ENCODE data around the gene LRRC26.

DNA sequence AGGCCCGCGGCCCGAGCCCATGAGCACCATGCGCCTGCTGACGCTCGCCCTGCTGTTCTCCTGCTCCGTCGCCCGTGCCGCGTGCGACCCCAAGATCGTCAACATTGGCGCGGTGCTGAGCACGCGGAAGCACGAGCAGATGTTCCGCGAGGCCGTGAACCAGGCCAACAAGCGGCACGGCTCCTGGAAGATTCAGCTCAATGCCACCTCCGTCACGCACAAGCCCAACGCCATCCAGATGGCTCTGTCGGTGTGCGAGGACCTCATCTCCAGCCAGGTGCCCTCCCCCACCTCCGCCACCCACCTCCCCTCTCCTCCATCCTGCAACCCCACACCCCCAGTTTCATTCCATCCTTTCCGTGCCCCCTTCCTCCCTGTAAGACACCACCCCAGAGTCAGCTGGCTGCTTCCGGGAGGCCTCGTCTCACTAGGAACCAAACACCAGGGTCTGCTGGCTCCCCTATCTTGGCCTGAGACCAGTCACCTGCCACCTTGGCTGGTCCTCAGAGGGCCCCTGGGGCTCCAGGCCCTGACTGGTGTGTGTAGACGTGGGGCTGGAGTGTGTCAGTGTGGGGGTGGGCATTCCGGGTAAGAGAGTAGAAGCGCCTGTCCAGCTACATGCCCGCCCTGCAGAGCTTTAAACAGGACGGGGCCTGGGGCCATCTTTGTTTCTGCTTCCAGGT, 30.2 kb downstream of the LRRC26 start:
- TF ChIP-seq EZH2 (IDR thresholded peaks at IDR 0.05; ENCODE audit: insufficient read depth, poor library complexity, severe bottlenecking), result no peak
- no peak for TF ChIP-seq EZH2phosphoT487 (IDR thresholded peaks at IDR 0.05; ENCODE audit: insufficient read depth, low read depth)

Data from GM23248 (cell line).